IPS DF 19.7 (cell line): Measurements from ENCODE around the gene TAF4.

Experiments
- DNase-seq: peaks from one replicate; pipeline ENCODE4 v3.0.0-alpha.2; 2013; ENCODE audit warnings: low read depth, low spot score

Gene TAF4

GRCh38 chr20:61933481-61933950, 132.2 kb downstream of the TAF4 start:
- DNase-seq: no peak

- DNase-seq: no peak
Observed at GRCh38 chr20:61932711-61933480, 132.8 kb downstream of the TAF4 start.

GRCh38 chr20:61932199-61932592, 133.5 kb downstream of the TAF4 start:
- DNase-seq: no peak

GRCh38 chr20:61931476-61932198, 134.0 kb downstream of the TAF4 start:
- no peak for DNase-seq

GRCh38 chr20:61930776-61931475, 134.8 kb downstream of the TAF4 start:
- no peak for DNase-seq

- no peak for DNase-seq
Observed at GRCh38 chr20:61929971-61930666, 135.6 kb downstream of the TAF4 start.

GRCh38 chr20:61929561-61929960, 136.1 kb downstream of the TAF4 start:
- no peak for DNase-seq

- no peak for DNase-seq
Observed at GRCh38 chr20:61927826-61928541, 137.7 kb downstream of the TAF4 start.

GRCh38 chr20:61927193-61927825, 138.4 kb downstream of the TAF4 start:
- no peak for DNase-seq

- DNase-seq: no peak
Observed at GRCh38 chr20:61926796-61927192, 138.9 kb downstream of the TAF4 start.

- no peak for DNase-seq
Observed at GRCh38 chr20:61926253-61926613, 139.4 kb downstream of the TAF4 start.

- no peak for DNase-seq
Observed at GRCh38 chr20:61925555-61926252, 140.0 kb downstream of the TAF4 start.

GRCh38 chr20:61924858-61925554, 140.7 kb downstream of the TAF4 start:
- no peak for DNase-seq
